ENCODE results near the gene EBLN1.

The EBLN1 gene

DNA sequence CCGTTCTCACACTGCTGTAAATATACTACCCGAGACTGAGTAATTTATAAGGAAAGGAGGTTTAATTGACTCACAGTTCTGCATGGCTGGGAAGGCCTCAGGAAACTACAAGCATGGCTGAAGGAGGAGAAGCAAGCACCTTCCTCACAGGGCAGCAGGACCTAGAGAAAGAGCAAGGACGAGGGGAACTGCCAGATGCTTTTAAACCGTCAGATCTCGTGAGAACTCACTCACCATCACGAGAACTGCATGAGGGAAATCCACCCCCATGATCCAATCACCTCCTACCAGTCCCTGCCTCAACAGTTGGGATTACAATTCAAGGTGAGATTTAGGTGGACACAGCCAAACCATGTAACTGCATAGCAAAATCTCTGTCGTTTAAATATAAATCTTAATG is at the start of gene EBLN1:
TSS of gene EBLN1 (minus strand) at position 174 of the 400 bp plus-strand sequence. CDS start 8,032 bp downstream, outside the sequence.
- no peak for DNase-seq

DNA sequence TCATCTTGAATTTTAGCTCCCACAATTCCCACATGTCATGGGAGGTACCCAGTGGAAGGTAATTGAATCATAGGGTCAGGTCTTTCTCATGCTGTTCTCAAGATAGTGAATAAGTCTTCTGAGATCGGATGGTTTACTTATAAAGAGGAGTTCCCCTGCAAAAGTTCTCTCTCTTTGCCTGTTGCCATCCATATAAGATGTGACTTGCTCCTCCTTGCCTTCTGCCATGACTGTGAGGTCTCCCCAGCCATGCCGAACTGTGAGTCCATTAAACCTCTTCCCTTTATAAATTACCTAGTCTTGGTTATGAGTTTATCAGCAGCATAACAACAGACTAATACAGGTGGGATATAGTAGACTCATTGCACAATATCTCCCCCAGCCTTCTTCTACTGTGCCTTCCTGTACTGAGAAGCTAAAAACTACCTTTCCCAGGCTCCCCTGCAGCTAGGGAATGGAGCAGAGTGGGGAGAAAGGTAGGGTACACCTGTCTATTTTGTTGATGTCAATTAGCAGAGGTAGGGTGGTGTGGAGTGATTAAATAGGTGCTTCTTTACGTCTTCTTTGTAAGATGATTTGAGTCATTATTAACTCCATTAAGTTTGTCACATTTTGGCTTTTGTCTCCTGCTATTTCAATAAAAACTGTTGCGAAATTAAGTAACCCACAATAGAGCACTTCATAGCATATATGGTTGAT is 48.2 kb upstream of the EBLN1 start:
- no peak for DNase-seq

DNA sequence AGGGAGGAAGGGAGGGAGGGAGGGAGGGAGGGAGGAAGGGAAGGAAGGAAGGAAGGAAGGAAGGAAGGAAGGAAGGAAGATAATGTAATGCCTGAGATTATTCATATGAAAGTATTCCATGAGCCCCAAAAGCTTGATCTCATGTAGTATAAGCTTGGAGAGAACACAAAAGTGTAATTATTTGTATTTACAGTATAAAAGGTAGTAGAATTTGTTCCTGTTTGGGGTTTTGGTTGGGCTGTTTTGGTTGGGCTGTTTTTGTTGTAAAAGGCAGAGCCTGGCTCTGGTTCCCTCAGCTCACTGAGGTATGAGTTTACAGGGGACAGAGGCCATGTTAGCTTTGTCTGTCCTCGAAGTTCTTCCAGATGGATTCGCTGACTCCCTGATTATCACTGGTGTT is 45.3 kb upstream of the EBLN1 start:
- no peak for DNase-seq

DNA sequence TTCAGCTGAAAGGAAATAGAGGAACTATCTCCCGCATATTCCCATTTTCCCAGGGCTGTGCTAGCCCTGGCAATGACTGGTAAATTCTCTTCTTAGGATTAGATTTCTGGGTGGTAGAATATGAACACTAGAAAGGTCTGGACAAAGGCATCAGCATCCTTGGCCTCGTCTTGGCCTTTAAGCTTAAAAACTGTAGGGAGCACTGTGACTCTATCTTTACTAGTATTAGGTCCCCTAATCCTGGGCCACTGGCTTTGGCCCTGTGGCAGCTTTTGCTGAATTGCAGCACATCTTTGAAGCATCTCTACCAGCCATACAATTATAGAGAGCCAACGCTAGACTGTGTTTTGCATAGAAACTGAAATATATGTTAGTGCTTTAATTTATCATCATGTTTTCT is 41.5 kb upstream of the EBLN1 start:
- peak; percentile 8 for DNase-seq

DNA sequence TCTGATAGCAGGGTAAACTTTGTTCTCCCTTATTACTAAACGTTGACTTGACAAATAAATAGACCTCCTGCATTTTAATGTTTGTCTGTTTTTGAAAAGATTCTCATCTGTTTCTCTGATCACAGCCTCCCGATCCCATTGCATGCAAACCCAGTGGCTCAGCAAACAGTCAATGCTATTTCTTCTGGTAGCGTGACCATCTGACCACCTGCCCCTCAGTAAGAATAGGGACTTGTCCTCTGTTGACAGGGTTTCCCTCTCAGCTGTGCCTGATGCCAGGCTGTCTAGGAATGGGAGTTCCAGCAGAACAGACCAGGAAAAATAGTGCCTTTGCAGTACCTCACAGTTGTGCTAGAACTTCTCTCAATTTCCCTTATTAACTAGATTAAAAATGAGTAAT is 40.7 kb upstream of the EBLN1 start:
- DNase-seq, result no peak

DNA sequence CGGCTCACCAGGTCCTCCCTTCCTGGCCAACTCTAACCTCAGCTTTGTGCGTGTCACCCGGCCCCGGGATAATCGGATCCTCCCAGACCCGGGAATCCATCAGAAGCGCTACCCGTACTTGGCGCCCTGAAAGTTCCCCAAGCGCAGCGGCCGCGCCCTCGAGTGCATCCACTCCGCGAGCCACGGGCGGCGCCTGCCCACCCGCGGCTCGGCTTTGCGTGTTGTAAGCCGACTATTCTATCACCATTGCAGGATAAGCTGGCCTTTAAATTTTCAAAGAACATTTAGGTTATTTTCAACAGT is 35.7 kb upstream of the EBLN1 start:
- DNase-seq, result no peak

DNA sequence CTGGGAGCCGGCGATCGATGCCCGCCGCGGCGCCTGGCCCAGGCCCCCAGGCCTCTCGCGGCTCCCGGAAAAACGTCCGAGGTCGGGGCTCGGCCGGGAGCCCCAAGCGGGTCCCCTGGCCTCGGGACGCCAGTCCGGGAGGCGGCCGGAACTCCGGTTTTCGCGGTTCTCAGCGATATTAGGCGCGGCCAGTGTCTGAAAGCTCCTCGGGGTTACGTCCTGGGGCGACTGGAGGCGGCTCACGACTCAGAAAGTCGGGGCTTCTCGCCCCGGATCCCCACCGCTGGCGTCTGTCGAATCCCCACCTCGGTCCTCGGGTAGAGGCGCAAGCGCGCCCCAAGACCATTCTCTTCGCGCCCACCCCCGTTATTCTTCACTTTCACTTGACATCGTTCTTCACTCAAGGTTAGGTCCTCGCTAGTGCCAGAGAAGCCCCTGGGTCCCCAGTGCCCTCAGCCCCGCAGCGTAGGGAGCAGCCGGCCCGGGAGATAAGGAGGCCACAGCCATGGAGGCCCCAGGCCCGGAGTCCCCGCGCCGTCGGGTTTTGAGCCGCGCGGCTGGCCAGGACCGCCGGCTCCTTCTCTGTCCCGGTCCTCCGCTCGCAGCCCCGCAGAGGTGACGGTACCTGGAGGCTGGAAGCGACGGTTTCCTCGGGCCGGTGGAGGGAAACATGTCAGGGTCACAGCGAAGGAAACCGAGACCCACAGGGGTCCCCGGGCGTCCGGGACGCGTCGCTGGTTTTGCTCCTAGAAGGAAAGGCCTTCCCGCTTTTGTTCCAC is 35.2 kb upstream of the EBLN1 start:
- DNase-seq, result no peak

DNA sequence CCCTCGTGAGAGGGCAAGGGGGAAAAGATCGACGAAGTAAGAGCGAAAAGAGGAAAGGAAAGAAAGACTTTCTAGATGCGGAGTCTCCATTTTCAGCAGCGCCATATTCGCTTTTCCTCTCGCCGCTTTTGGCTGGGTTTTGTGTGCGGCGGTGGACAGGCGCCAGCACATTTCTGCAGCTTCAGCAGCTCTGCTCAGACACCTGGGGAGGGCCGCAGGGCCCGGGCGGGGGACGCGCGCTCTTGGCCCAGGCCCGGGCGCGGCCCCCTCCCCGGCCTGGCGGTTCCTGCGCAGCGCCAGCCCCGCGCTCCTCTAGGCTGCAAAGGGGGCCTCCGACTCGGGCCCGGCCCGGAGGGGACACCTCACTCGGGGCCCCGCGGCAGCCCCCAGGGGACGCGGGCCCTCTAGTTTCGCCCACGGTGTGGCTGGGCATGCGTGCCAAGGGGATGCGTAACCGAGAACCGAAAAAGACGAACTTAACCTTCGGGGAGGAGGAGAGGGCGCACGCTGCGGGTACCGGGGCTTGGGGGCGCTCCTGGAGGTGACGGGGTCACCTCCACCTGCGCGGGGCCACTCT is 34.5 kb upstream of the EBLN1 start:
- peak; percentile 32 for DNase-seq

DNA sequence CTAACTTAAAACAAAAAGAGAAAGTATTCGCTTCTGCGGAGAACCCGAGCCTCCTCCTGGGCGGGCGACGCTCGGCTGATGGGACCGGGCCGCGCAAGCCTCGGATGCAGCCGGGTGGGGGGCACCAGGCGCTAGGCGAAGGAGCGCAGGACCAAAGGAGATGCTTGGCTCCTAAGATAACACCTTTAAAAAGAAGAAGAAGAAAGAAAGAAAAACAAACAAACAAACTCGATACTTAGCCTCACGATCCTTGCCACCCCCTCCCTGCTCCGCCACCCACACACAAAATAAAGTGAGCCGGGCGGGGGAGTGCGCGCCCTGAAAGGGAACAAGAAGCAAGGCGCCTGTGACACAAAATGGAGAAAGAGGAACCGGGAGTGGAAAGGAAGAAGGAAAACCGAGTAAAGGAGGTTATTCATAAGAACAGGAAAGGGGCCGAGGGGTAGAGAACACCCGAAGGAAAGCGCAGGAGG is 34.0 kb upstream of the EBLN1 start:
- DNase-seq, result peak; percentile 39

DNA sequence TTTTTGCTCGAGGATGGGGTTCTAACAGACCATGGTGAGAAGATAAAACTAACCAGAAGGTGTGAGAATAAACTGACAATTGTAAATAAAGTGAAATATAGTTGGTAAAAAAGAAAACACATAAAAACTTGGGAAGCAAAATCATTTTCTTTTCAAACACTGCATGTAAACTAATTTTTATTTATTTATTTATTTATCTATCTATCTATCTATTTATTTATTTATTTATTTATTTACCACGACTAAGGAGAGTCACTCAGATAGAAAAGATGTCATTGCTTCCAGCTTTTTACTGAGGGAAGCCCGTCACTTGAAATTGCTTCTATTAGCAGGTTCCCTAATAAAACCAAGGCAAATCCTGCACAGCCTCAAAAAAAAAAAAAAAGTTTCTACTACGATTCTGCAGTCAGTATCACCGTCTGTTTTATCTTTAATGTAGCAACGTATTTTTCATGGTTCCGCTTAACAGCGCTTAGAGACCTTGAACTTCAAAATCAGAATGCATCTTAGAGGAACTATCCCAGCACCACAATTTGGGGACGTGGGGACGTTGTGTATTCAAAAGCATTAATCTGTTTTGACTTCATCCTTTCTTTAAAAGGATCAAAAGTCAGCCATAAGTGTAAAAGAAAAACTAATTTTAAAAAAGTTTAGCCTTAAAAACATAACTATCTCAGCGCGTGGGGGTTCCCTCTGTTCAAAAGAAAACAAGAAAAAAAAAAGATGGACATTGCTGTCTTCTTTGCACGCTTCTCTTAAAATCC is 33.3 kb upstream of the EBLN1 start:
- no peak for DNase-seq

DNA sequence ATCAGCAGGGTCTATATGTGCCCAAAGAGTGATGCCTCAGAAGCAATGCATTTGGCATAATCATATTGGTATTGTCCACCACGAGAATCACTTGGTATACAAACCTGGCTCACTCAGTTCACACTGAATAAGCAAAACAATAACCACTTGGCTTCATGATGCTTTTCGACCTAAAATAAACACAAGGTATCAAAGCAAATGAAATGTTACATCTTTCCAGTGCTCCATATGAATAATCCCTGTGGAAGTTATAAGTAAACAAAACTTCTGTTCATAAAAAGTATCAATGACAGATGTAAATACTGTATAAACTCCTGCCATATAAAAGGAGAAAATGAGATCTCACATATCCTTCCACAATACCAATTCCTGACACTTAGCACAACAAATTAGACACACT is 29.8 kb upstream of the EBLN1 start:
- DNase-seq, result no peak

DNA sequence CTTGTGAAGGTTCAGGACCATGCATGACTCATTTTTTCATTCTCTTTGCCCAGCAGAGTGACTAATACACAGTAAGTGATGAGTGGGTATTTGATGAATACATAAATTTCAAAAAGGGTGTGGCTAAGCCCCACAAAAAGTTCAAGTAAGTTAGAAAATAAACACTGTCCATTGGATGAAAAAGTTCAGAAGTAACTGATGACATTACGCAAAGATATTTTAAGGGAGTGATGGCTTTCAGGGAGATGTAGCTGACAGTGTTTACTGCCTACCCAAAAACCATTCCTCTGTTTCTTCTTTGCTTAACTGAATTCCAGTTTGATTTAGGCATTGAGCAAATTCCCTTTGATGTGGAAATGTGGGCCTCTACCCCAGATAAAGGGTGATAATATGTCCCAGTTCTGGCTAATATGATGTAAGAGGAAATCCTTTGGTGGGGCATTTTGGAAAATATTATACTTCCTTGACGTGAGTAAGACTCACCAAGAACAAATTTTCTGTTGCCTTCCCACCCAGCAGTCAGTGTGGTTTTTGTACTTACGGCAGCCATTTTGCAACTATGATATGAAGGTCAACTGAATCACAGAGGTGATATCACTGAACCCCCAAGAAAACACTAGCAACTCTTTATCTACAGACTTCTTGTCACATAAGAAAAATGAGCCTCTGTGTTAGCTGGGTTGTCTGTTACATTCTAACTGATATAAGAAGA is 29.0 kb upstream of the EBLN1 start:
- no peak for DNase-seq

DNA sequence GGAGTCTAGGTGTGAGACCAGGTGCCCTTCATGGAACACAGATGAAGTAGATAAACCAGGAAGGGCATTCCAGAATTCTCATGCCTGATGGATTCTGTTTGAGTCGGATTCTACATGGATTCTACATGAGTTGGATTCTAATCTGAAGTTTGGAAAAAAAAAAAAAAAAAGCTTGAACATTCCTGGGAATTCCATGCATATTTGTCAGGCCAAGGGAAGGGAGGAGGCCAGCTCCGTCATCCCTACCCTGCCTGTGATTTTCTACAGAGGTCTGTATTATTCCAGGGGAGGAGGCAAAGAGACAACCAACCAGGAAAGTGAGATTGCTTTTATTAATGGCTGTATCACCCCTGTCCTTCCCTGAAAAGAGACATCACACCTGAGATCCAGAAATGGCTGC is 27.8 kb upstream of the EBLN1 start:
- DNase-seq, result no peak

DNA sequence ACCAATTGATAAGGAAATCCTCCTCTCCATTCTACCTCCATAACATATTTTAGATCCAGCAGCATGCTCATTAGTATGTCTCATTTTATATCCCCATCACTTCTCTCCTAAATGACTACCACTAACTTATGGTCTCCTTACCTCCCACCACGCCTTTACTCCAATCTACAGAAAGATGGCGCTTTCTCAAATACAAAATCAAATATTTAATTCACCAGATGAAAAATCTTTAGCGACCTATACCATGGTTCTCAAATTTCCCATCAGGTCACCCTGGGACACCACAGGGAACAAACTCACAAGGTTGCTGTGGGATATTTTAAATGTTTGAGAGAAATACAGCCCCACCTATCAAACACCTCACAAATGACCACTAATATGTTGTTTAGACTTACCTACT is 27.0 kb upstream of the EBLN1 start:
- DNase-seq, result no peak

DNA sequence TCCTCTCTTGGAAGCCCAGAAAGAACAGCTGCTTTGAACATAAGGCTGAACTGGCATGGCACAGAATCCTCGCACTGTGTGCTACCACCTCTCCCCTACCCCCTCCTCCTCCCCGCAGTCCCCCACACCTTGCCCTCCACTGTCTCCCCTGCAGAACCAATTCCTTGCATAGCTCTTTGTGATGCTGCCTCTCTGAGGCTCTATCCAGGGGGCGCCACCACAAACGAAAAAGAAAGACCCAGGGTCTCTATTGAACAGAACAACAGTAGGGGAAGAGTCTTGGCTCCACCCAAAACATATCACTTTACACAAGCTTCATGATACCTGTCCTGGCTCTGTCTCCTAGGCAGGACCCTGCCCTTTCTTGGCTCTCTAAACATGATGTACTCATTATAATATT is 26.2 kb upstream of the EBLN1 start:
- DNase-seq, result no peak

DNA sequence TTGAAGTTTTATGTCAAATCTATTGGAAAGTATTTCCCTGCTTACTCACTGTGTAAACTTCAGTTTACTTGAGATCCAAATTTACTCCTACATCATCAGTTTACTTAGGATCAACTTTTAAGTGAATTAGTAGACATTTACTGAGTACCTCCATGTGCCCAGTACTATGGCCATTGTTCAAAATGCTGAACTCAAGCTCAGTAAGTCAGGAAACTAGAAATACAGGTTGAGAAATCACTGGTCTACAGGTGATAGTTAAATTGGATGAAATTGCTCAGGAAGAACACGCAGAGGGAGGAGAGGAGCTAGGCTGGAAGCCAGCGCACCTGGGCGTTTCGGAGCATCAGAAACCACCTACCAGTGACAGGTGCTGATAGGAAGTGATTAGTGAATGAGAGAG is 25.5 kb upstream of the EBLN1 start:
- no peak for DNase-seq

DNA sequence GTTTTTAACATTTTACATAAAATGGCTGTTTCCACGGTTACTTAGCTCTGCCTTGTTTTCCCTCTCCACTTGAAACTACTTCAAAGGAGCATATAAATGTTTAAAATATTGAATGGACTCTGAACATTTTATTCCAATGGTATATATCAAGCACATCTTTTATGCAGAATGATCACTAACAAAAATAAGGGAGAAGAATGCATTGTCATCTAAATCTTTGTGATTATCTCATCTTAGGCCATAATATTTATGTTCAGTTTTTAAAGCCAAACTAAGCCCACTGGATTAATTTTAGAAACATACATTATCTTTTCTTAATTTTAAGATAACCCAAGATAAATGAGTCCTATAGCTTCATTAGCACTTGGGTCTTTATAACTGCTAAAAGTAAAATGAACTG is 13.4 kb upstream of the EBLN1 start:
- no peak for DNase-seq

DNA sequence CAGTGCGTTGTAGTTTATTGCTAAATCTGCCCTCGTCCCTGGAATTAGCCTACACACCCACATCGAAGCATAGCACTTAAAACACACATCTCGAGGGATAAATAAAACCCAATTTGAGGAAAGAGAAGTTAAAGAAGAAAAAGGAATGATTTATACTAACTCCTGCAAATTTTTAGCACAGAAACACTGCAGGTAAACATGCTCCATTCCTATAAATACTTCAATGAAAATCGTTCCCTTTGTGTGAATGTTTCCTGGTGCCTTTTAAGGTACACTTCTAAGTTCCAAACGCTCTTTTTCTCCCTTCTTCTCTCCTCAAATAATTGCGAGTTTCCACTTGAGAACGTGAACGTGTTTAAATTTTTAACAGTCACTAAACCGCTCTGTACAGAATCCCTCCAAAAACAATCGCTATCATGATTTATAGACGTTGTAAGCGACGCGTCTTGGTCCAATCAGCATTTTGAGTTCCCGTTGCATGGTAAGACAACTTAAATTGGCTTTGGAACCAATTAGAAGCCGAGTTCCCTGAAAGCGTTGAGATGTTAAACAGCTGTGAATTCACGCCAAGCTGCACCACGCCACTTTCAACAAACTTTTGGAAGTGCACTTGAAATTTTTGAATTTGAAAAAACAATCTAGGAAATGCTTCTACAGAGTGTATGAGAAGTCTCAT is 12.5 kb upstream of the EBLN1 start:
- peak; percentile 12 for DNase-seq

DNA sequence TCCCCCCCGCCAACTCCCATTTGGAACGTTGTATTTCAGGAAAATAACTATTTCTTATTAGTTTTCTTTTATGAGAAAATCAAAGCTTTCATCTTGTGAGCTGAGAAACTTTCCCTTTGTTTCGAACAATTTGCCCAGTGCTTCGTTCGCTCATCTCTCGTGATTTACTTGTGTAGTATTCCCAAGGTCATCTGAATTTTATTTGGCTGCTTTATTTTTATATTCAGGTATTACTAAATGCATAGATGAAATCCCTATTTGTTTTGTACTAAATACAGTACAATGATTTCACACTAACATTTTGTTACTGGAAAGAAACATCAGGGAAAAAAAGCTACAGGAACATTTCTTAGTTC is 12.0 kb upstream of the EBLN1 start:
- DNase-seq, result no peak

DNA sequence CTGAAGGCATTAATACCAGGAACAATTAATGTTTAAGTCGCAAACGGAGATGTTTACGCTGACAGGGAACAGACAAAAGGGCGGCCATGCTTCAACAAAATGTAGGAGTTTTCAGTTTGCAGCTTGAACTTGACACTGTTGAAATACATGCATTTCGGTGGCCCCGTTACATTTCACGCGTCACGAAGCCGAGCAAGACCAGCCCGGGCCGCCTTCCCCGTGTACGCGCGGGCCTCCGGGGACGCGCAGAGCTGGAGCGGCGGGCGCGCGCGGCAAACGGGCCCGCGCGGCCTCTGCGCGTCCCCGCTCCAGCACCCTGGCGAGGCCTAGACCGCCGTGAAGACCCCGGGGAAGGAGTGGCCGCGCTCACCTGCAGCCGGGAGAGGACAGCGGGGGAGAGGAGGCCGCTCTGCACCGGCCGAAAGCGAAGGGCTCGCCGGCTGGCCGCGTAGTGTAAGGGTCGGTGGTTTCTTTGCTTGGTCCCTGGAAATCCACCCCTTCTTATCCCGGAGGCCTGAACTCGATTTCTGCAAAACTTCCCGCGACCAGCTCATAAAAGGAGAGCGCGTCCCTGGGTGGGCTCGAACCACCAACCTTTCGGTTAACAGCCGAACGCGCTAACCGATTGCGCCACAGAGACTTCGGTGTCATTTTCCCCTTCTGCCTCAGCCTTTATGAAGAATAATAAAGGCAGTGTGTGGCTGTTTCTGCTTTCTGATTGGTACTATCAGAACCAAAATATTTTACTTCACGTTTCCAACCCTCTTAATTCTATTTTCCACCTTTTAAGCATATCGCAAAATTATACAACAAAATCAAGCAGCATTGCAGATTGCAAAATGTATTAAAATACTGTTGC is 11.4 kb upstream of the EBLN1 start:
- peak; percentile 94 for DNase-seq

DNA sequence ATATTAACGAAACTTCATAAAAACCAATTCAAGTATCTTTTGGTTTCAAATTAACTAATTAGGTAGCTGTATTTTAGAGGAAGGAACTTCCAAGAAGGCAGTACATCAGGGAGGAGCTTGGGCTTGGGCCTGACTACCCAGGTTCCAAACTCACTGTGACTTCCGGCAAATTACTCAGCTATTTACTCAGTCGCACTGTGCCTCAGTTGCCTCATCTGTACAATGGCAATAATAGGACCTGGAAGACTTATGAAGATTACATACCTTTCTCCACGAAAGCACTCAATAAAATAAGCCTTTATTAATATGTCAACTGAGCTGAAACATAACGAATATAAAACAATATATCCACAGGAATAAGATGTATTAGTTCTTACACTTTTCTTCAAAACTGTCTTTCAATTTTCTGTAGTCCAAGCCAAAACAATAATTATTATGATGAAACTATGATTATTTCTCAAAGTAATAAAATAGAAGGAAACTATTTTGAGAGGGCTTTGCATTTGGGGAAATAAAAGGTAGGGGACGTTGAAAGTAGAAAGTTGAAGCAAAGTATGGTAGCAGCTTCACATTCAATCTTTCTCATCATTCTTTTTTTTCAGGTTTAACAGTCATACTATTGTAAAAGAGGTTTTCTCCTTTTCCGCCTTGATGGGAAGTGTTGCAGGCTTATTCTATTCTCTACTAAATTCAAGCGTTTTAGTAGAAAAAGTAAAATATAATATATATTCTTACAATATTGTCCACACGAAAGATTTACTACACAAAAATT is 10.5 kb upstream of the EBLN1 start:
- DNase-seq, result no peak

Measured in NCI-H146 (cell line).